ENCODE results near the gene SLAMF9. TPM values are rescaled to one million over a fixed set of nuclear protein-coding genes. Genes with fewer than 3 reads are reported as not detected.

Gene SLAMF9
- total and polyA plus RNA-seq, 2 of the 8 experiments (the other 6 are each of a cell fraction or from before 2014, with no cell fraction given), result not detected

- TF ChIP-seq KDM4A (IDR thresholded peaks at IDR 0.05; ENCODE audit: low read depth, low read length, severe bottlenecking) (no peak), SRF (IDR thresholded peaks at IDR 0.05; ENCODE audit: low read depth, low read length) (no peak), POU5F1 (IDR thresholded peaks at IDR 0.05; ENCODE audit: low read depth, low read length) (no peak), ATF3 (IDR thresholded peaks at IDR 0.05; ENCODE audit: insufficient read depth, low read depth, low read length) (no peak), SP4 (IDR thresholded peaks at IDR 0.05; ENCODE audit: low read length) (no peak), JUND (IDR thresholded peaks at IDR 0.05; ENCODE audit: low read length) (no peak)
Observed at GRCh38 chr1:159991513-159991912, 37.5 kb upstream of the SLAMF9 start (continued).

Data from H1 (cell line).